H9 (cell line): ENCODE measurements around the gene TOR3A. TPM values are rescaled to one million over a fixed set of nuclear protein-coding genes. Genes with fewer than 3 reads are reported as not detected.

ENCODE experiments used
- DNase-seq: peaks from one replicate; pipeline ENCODE4 v3.0.0-alpha.2; 2017
- H2AFZ ChIP-seq: one replicate; pipeline ENCODE4 v1.6.1; 2013; ENCODE audit warnings: mild to moderate bottlenecking, low read length, control low read depth, moderate library complexity
- H2AK5ac ChIP-seq: 2 replicates; pipeline ENCODE4 v1.6.1; 2013; ENCODE audit warnings: low read length, control low read depth, mixed read lengths; ENCODE audit not compliant: insufficient read length
- H2BK120ac ChIP-seq: one replicate; pipeline ENCODE4 v1.6.1; 2013; ENCODE audit warnings: low read depth, mild to moderate bottlenecking, low read length, control low read depth, inconsistent platforms; ENCODE audit not compliant: poor library complexity, severe bottlenecking
- H2BK12ac ChIP-seq: 2 replicates; pipeline ENCODE4 v1.6.1; 2013; ENCODE audit warnings: low read length, control low read depth, mixed read lengths, low read depth; ENCODE audit not compliant: insufficient read length
- H2BK15ac ChIP-seq: 2 replicates; pipeline ENCODE4 v1.6.1; 2013; ENCODE audit warnings: low read depth, low read length, control low read depth
- H2BK20ac ChIP-seq: one replicate; pipeline ENCODE4 v1.6.1; 2013; ENCODE audit warnings: low read depth, mild to moderate bottlenecking, low read length, control low read depth, inconsistent platforms; ENCODE audit not compliant: poor library complexity, severe bottlenecking
- H2BK5ac ChIP-seq: 2 replicates; pipeline ENCODE4 v1.6.1; 2013; ENCODE audit warnings: low read length, control low read depth, mixed read lengths; ENCODE audit not compliant: insufficient read length
- H3K14ac ChIP-seq: 2 replicates; pipeline ENCODE4 v1.6.1; 2013; ENCODE audit warnings: low read length, control low read depth; ENCODE audit not compliant: insufficient read depth
- H3K18ac ChIP-seq: 2 replicates; pipeline ENCODE4 v1.6.1; 2013; ENCODE audit warnings: low read depth, mild to moderate bottlenecking, mixed read lengths, low read length, control low read depth; ENCODE audit not compliant: insufficient read length
- H3K23ac ChIP-seq: 2 replicates; pipeline ENCODE4 v1.6.1; 2013; ENCODE audit warnings: low read length, control low read depth, mixed read lengths, low read depth; ENCODE audit not compliant: insufficient read length
- H3K23me2 ChIP-seq: 2 replicates; pipeline ENCODE4 v1.6.1; 2013; ENCODE audit warnings: low read depth, mild to moderate bottlenecking, mixed read lengths, low read length, control low read depth; ENCODE audit not compliant: insufficient read length, poor library complexity, severe bottlenecking
- H3K27ac ChIP-seq: 2 replicates; pipeline ENCODE4 v1.5.1; 2013; ENCODE audit warnings: low read length, control low read depth, mixed read lengths, low read depth; ENCODE audit not compliant: insufficient read length
- H3K27me3 ChIP-seq: 2 replicates; pipeline ENCODE4 v1.6.1; 2013; ENCODE audit warnings: low read length, control low read depth, inconsistent platforms; ENCODE audit not compliant: insufficient read depth
- H3K4ac ChIP-seq: 2 replicates; pipeline ENCODE4 v1.6.1; 2013; ENCODE audit warnings: low read depth, mild to moderate bottlenecking, control low read depth, inconsistent platforms, low read length, moderate library complexity
- H3K4me1 ChIP-seq: 2 replicates; pipeline ENCODE4 v1.6.1; 2013; ENCODE audit warnings: low read length, control low read depth, inconsistent platforms; ENCODE audit not compliant: insufficient read depth
- H3K4me2 ChIP-seq: 2 replicates; pipeline ENCODE4 v1.6.1; 2013; ENCODE audit warnings: low read length, control low read depth, mixed read lengths; ENCODE audit not compliant: insufficient read length, insufficient read depth
- H3K56ac ChIP-seq: 2 replicates; pipeline ENCODE4 v1.6.1; 2013; ENCODE audit warnings: low read depth, mild to moderate bottlenecking, mixed read lengths, low read length, control low read depth; ENCODE audit not compliant: insufficient read length
- H3K79me1 ChIP-seq: 2 replicates; pipeline ENCODE4 v1.6.1; 2013; ENCODE audit warnings: low read depth, mild to moderate bottlenecking, moderate library complexity, low read length, control low read depth, inconsistent platforms; ENCODE audit not compliant: insufficient read depth, poor library complexity, severe bottlenecking
- H3K79me2 ChIP-seq: 2 replicates; pipeline ENCODE4 v1.6.1; 2013; ENCODE audit warnings: low read length, control low read depth, inconsistent platforms; ENCODE audit not compliant: insufficient read depth
- H3K9ac ChIP-seq: 2 replicates; pipeline ENCODE4 v1.6.1; 2013; ENCODE audit warnings: low read length, control low read depth, mixed read lengths; ENCODE audit not compliant: insufficient read length; ENCODE audit errors: extremely low read depth
- H3K9me3 ChIP-seq: one replicate; pipeline ENCODE4 v1.6.1; 2013; ENCODE audit warnings: low read depth, low read length, inconsistent platforms; ENCODE audit not compliant: control insufficient read depth
- H3T11ph ChIP-seq: one replicate; pipeline ENCODE4 v1.6.1; 2013; ENCODE audit warnings: mild to moderate bottlenecking, low read length, control low read depth, inconsistent platforms
- H4K20me1 ChIP-seq: one replicate; pipeline ENCODE4 v1.6.1; 2013; ENCODE audit not compliant: control insufficient read depth, insufficient read length, insufficient read depth
- H4K5ac ChIP-seq: 2 replicates; pipeline ENCODE4 v1.6.1; 2013; ENCODE audit warnings: low read depth, mild to moderate bottlenecking, mixed read lengths, low read length, control low read depth; ENCODE audit not compliant: insufficient read length
- H4K8ac ChIP-seq: replicated peaks from 2 replicates; pipeline ENCODE4 v1.6.1; 2013; ENCODE audit warnings: low read length, control low read depth, mixed read lengths, low read depth; ENCODE audit not compliant: insufficient read length
- H4K91ac ChIP-seq: 2 replicates; pipeline ENCODE4 v1.6.1; 2013; ENCODE audit warnings: low read depth, mild to moderate bottlenecking, moderate library complexity, mixed read lengths, low read length, control low read depth; ENCODE audit not compliant: insufficient read length
- H3K27ac Mint-ChIP-seq, 3 experiments: 2 replicates in 2 of 3; 3 replicates in 1 of 3; pipeline ENCODE4 v1.8.0; 2020 to 2021; ENCODE audit warnings: mixed read lengths in 3 of 3, mild to moderate bottlenecking in 1 of 3, moderate library complexity in 1 of 3
- H3K27me3 Mint-ChIP-seq: 2 replicates; pipeline ENCODE4 v1.8.0; 2021; ENCODE audit warnings: low read depth, mild to moderate bottlenecking, moderate library complexity, mixed read lengths
- H3K36me3 Mint-ChIP-seq, 3 experiments: 2 replicates in 2 of 3; 3 replicates in 1 of 3; pipeline ENCODE4 v1.8.0; 2020 to 2021; ENCODE audit warnings: low read depth in 3 of 3, mixed read lengths in 3 of 3; ENCODE audit not compliant: insufficient read depth in 1 of 3
- H3K4me1 Mint-ChIP-seq, 2 experiments: 2 replicates each; pipeline ENCODE4 v1.8.0; 2020; ENCODE audit warnings: mixed read lengths in 2 of 2
- H3K4me3 Mint-ChIP-seq, 2 experiments: 2 replicates in 1 of 2; 3 replicates in 1 of 2; pipeline ENCODE4 v1.8.0; 2020 to 2021; ENCODE audit warnings: mild to moderate bottlenecking in 2 of 2, mixed read lengths in 2 of 2, moderate library complexity in 1 of 2
- H3K9me3 Mint-ChIP-seq, 2 experiments: 2 replicates in 1 of 2; 3 replicates in 1 of 2; pipeline ENCODE4 v1.8.0; 2020; ENCODE audit warnings: mild to moderate bottlenecking in 2 of 2, mixed read lengths in 2 of 2, moderate library complexity in 1 of 2
- CTCF ChIP-seq: fragments of 200-600 bp; sonication (generic); conservative IDR thresholded peaks from 3 replicates; pipeline ENCODE4 v1.8.0; 2021; ENCODE audit warnings: antibody characterized with exemption, mild to moderate bottlenecking
- WGBS: extraction: QIAGEN DNeasy Blood & Tissue Kit; methylation state at CpG from one replicate; pipeline ENCODE4 v1.1.7; 2013; ENCODE audit warnings: missing lambda C conversion rate, low lambda C conversion rate, mixed read lengths; ENCODE audit not compliant: insufficient read length; ENCODE audit errors: extremely low coverage; 5-methylcytosine and 5-hydroxymethylcytosine counted together
- total RNA-seq: library from RNA; stranded (reverse); gene quantifications from 2 replicates; pipeline ENCODE4 v1.2.1, GENCODE V29; 2021

TOR3A gene
- total RNA-seq, 1 experiment from 2014 or later: 27.3 TPM

- no peak overlapping the region for H3K4me3 Mint-ChIP-seq
These were observed 61.5 kb downstream of the TOR3A start for GRCh38 chr1:179143322-179143721.

More at GRCh38 chr1:179143322-179143721, 61.5 kb downstream of the TOR3A start:
- H3K9ac ChIP-seq: no peak overlapping the region
- TF ChIP-seq CTCF: no peak
- no peak overlapping the region for H3K27ac ChIP-seq
- no peak overlapping the region for H2BK12ac ChIP-seq
- no peaks in the 10 kb centered on the region; the same call in 1 of the 2 replicates for H3K79me2 ChIP-seq
- no peak overlapping the region for H2BK120ac ChIP-seq
- H2AFZ ChIP-seq: no peak overlapping the region
- Mint-ChIP-seq H3K36me3 (peaks cover 17 to 25% (median 19%) of the 10 kb centered on the region in 3 experiments), H3K27me3 (no peaks in the 10 kb centered on the region), H3K9me3 (peaks cover 16 to 19% of the 10 kb centered on the region in 2 experiments), H3K4me1 (peaks cover 6 to 15% of the 10 kb centered on the region in 2 experiments), H3K27ac (no peak overlapping the region)
- H4K8ac ChIP-seq: no peak overlapping the region
- no peak overlapping the region for H4K91ac ChIP-seq
- no peak overlapping the region for H4K5ac ChIP-seq
- no peak overlapping the region for H3K14ac ChIP-seq
- no peaks in the 10 kb centered on the region; the same call in 1 of the 2 replicates for H3K4me1 ChIP-seq
- WGBS: no CpG with 5 or more reads among the region's 3 CpGs
- H3K79me1 ChIP-seq: peaks cover 4% of the 10 kb centered on the region
- no peaks in the 10 kb centered on the region for H4K20me1 ChIP-seq
- DNase-seq: no peak
- no peak overlapping the region for H2BK5ac ChIP-seq
- no peak overlapping the region for H2AK5ac ChIP-seq
- H3T11ph ChIP-seq: no peak overlapping the region
- H3K4me2 ChIP-seq: no peak overlapping the region
- H2BK15ac ChIP-seq: no peak overlapping the region
- no peaks in the 10 kb centered on the region for H3K9me3 ChIP-seq
- H3K56ac ChIP-seq: no peak overlapping the region
- no peak overlapping the region for H2BK20ac ChIP-seq
- H3K18ac ChIP-seq: no peak overlapping the region
- no peak overlapping the region for H3K4ac ChIP-seq
- no peaks in the 10 kb centered on the region for H3K23me2 ChIP-seq
- H3K27me3 ChIP-seq: no peaks in the 10 kb centered on the region
- no peak overlapping the region for H3K23ac ChIP-seq
